GM19395 (cell line): Measurements from ENCODE around the gene FILIP1.
"Not testable (repeated sequence)": the region's sequence is repeated elsewhere in the genome, so short reads cannot be mapped to it uniquely, and the experiment has no call there.

ENCODE experiments used
- ATAC-seq: cut with Tn5 transposase; IDR thresholded peaks from one replicate; pipeline ENCODE4 v1.9.1; 2021; ENCODE audit warnings: mild to moderate bottlenecking, moderate library complexity; ENCODE audit not compliant: unreplicated experiment

Gene FILIP1

DNA sequence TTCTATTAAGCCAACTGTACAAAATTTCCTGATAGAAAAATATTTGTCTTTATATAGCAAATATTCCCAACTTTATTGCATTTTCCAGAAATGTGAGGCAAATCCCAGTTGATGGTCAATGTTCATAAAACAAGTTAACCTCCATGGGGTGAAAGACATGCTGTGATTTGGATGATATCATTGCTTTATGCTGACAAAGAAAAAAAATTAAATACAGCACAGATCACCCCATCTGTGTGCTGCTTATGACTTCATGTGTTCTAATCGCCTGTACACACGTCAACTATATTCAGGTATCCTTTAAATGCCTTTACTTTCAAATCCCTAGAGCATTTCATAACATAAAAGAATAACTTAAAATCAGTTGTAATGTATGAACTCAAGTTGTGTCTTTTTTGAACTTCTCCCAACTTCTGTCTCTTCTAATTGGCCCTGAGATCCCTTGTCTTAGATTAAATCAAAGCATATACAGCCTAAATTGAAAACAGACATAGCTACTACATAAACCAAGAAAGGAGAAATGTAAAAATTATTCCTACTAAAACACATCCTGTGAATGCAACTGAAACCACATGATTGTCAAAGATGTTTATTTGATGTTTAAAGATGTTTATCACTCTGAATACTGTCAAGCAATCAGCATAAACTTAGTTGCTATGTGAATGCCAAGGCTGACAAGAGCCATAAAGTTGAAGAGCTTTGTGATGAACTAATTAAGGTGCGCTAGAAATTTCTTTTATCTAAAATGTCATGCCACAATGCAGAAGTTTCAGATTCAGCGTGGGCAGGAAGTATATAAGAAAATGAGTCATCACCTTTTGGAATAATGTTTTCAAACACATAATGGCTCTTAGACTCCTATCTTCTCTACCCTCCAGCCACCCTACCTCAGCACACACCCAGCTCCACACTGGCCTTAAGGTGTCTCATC, 68.7 kb downstream of the FILIP1 start:
- ATAC-seq, result no peak

DNA sequence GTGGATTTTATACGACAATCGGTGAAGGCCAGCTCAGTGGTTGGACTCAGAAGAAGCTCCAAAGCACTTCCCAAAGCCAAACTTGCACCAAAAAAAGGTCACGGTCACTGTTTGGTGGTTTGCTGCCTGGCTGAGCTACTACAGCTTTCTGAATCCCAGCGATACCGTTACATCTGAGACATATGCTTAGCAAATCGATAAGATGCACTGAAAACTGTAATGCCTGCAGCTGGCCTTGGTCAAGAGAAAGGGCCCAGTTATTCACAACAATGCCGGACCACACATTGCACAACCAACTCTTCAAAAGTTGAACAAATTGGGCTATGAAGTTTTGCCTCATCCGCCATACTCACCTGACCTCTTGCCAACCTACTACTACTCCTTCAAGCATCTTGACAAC, 70.2 kb downstream of the FILIP1 start:
- ATAC-seq, result no peak

DNA sequence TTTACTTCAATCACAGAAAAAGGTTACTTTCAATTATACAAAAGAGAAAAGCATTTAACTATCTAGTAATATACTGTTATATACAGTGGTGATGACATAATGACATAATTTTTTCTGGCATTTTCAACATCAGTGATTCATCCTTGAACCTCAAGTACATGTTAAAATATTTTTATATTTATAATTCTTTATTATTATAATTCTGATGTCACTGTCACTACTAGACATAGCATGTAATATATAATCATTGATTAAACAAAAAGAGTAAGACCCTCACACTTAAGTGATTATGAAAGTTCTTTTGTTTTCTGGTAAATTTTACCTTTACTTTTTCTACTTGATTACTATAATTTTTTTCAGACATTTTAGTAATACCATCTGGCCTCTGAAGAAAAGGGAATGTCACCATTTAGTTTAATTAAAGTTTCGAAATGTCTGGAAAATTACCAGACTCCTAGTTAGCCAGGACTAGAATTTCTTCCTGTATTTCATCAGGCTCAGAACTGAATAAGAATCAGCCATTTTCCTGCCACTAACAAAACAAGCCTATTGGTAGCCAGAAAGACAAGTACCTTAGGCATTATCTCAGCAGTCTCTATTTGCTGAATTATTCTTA, 71.5 kb downstream of the FILIP1 start:
- no peak for ATAC-seq

DNA sequence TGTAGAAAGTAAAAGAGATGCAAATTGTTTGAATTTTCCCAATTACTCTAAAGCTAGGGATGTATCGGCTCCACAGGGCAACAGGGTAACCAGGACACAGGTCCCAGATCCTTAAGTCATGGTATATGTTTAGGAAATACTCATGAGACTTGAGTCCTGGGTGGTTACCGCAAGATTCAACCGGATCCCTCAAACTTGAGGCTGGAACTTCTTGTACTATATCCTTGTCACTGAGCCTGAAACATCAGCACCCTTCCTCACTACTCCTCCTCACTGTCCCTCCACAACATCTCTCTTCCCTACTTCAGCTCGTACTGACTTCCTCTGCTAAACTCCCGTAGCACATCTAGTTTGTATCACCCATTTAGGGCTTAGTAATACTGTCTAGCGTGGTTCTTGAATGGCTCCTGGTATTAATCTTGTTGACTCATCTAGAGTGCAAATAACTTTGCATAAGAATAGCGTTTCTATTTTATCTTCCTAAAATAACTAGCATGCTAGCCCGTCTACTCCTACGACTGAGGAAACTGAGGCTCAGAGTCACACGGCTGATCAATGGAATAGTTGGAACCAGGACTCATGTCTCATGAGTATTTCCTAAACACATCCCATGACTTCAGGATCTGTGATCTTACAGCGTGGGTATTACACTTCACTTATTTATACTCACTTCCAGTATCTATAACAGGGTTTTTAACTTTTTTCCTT, 72.1 kb downstream of the FILIP1 start:
- no peak for ATAC-seq

DNA sequence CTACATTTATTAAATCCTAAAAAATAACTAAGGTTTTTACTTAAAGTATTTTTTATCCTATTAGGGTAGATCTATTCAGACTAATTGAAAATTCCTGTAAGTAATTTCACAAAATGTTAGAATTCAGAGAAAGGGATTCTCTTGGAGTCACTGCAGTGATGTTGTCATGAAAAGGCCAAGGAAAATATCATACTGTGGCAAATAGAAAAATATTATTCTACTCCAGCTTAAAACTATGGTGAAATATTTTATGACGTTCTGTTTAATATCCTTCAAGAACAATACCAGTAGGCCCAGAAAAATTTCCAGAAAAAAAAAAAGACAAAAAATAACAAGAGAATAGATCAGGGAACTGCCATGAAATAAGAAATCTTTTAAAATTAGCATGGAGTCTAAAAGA, 73.6 kb downstream of the FILIP1 start:
- ATAC-seq, result no peak

DNA sequence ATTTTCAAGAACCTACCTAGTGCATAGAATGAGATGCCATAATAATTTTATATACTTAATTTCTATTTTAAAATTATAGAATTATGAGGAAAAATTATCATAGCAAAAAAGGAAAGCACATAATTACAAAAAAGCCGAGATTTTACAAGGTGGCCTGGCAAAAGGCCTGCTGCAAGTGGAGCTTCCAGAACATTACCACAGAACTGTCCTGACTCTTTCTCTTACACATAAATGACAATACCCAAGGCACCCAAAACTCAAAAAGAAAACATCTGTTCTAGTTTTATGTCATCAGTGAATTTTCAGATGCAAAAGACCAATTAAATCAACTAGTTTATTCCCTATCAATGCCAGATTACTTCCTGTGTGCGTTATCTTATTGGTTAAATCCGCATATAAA, 74.2 kb downstream of the FILIP1 start:
- ATAC-seq, result no peak

DNA sequence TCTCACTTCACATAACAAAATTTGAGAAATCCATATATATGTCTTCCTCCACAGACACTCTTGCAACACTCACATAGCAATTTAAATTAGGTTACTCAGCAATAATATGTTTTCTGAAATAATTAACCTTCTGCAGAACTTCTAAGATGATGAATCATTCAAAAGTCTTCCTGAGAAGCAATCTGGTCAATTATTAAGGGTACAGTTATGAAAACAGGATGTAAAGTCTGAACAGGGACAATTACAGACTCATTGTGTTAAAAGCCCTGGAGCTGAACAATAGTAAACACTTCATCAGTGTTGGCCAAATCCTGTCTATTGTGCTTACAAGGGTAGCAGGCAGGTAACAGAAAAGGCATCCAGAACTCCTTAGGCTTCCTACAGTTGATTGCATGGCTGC, 75.4 kb downstream of the FILIP1 start:
- peak; percentile 85 for ATAC-seq

DNA sequence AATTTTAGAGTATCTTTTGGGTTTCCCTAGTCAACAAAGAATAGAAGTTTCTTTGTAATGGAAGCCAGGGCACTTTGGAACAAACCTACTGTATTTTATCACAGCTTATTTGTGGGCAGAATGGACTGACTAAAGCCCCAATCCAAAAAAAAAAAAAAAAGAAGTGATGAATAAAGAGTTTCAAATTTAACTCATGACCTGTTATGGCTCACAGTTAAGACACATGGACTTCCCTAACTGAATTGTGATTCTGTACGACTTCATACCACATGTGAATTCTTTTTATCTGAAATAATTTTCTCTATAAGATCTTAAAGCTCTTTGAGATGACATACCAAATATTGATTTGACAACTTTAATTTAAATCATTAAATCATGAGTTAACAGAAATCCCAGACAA, 77.2 kb downstream of the FILIP1 start:
- ATAC-seq, result no peak

DNA sequence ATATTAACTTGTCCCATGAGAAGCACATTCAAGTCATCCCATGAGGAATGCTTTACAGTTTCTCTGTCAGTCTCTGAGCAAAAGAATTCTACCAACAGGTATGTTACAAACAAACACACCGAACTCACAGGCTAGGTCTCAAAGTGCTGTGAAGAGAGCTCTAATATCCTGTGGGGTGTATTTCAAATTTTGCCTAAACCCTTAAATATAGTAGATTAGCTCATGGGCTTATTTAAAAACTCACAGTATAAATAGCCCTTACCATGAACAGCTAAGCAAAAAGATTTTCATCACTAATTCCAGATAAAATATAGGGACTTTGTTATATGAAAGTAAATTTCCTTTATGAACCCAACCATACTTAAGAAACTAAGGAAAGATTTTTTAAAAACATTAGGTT, 77.8 kb downstream of the FILIP1 start:
- ATAC-seq, result no peak

DNA sequence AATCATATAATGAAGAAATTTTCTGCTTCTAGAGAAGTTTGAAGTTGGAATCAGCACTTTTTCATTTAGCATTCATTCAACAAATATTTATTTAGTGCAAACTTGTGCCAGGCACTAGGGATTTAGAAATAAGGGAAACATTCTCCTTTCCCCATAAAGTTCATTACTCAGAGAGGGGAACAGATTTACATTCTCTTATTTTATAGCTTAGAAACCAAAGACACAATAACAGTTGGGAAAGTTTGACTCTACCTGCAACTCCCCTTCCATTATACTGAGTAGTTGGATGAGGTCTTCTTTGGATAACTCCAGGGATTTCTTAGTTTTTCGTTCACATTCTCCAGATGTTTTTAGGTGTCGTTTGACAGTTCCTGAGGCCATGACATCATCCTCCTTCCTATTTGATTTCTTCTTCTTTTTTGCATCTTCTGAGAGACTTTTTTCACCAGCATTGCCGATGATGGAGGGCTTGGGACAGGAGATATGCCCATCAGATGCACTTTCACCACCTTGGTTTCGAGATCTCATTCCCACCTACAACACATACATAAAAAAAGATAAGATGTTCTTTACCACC, 79.1 kb downstream of the FILIP1 start:
- no peak for ATAC-seq

DNA sequence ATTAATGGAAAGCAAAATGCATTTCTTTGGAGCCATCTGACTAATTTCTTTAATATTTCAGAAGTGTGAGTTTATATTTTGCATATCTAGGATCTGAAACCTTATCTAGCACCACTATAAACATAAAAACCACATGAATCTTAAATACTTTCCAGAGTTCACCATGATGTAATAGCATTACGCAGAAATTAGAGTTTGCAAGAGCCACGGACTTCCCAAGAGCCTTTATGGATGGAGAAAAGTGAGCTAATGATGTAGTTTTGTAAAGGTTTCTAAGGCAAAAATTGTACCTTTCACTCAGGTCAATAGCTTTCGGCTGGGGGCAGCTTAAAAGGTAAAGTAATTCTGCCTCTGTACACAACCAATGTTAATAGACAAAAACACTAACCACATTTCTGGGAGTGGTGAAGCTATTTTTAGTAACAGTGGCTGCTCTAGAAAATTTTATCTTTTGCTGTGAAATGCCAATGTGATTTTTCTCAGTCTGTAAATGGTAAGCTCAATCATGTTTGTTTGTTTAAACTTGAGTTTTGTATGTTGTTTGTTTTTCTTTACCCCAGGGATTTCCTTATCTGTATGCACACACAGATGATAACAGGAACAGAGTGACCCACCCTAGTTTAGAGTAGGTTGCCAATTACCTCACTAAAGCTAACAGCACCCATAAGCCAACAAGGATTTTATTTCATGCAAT, 80.5 kb downstream of the FILIP1 start:
- no peak for ATAC-seq

DNA sequence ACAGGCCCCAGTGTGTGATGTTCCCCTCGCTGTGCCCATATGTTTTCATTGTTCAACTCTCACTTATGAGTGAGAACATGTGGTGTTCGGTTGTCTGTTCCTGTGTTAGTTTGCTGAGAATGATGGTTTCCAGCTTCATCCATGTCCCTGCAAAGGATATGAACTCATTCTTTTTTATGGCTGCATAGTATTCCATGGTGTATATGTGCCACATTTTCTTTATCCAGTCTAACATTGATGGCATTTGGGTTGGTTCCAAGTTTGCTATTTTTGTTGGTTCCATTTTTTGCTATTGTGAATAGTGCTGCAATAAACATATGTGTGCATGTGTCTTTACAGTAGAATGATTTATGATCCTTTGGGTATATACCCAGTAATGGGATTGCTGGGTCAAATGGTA, 83.0 kb downstream of the FILIP1 start:
- ATAC-seq, result not testable (repeated sequence)

DNA sequence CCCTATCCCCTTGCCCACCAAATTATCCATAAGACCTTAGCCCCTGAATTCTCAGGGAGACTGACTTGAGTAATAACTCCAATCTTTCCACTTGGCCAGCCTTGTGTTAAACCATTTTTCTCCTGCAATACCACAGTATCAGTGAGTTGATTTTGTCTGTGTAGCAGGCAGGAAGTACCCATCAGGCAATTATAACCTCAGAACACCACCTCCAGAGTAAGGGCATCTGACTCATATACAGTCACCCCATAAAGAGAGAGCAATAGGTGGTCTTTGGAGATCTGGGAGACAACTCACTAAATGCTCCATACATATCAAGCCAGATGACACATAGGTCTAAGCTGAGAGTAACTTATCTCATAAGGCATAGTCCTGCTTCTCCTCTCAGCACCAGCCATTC, 83.7 kb downstream of the FILIP1 start:
- ATAC-seq, result no peak

DNA sequence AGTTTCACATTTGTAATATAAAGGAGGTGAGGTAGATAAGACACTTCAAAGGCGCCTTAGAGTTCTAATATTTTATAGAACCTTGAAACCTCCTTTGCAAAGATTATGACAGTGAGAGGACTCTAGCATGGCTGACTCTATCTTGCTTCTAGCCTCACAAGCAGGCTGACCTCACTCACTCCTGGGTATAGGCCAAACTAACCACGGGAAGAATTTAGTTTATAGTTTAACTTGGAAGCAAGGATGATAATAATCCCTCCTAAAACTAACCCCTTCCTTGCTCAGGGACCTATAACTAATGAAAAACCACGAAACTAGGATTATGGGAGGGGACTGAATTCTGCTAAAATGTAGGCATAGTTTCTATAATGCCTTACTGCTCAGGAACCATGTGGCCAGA, 84.3 kb downstream of the FILIP1 start:
- ATAC-seq, result no peak

DNA sequence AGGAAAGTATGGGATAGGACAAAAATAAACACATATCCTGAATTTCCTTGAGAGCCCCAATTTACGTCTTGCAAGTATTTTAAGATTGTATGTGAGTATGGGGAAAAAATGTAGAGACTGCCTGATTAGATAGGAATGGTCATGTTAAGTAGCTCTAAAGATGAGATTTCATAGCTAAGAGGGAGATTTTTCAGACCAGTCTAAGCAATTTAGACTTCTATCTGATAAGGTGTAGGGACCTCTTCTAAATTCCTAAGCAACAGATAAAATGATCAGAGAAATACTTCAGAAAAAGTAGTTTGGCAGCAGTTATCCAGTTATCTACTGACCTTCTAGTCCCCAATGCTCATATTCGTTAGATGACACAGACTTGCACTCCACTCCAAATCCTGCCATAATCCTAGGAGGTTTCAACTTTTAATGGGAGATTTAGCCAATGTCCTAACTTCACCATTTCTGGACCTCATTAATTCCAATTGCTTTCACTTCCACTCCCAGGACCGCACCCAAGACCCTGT, 90.0 kb downstream of the FILIP1 start:
- ATAC-seq, result no peak

DNA sequence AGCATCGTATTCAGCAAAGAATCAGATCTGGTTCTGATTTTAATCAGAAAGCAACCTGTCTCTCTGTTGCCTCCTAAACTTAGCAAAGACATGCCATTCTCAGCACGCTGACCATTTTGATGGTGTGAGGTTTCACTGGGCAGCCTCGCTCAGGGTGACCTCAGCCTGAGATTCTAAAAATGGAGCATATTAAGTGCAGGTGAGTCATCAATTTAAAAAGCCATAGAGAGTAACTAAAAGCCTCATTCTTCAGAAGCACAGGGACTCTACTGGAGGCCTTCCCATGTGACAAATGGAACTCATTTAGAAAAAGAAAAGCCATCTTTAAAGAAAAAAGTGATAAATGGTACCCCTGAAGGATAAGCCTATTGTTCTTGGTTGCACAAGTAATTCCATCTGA, 91.3 kb downstream of the FILIP1 start:
- ATAC-seq, result no peak

DNA sequence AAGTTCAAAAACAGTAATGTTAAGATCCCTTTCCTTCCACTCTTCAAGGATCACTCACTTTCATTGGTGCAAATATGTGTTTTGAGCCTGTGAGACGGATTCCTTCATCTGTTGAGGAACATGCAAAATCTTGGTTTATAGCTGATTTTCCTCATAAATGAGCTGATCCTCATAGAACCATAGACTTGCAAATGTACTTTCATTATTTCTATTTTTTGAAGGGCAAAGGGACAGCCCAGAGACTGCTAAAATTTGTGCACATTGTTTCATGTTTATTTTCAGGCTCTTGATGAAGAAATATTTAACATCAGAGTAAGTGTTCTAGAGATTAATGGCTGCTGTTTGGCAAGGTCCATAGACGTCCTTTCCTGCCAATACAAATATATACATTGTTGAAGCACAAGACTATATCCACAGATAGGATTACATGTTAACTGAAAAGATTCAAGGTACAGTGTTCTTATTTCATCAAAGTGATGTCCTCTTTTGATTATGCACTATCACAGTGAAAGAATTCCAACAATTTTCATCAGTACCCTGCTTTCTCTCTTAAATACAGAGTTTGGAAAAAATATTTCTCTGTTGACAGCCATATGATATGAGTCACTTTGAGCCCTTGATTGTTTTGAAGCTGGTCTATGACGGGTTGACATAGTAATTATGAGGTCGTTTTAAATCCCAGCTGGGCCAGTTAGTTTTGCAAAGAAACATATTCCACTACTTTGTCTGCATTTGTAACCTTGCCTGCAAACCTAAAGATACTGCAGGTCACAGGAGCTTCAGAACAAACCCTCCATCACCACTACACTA, 95.7 kb downstream of the FILIP1 start:
- no peak for ATAC-seq

DNA sequence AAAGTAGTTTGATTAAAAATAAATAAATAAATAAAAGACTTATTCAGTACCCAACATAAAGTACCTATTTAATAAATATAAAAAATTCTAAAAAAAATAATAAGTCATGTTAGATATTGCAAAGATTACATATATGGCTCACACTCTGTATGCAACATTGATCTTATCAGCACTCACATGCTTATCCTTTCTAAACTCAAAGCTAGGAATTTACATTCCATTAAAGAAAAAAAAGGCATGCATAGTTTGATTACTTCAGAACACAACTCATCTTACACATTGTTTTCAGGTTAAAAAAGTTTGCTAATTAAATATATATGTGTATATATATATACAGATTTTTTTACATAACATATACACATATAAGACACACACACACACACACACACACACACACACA, 96.4 kb downstream of the FILIP1 start:
- no peak for ATAC-seq

DNA sequence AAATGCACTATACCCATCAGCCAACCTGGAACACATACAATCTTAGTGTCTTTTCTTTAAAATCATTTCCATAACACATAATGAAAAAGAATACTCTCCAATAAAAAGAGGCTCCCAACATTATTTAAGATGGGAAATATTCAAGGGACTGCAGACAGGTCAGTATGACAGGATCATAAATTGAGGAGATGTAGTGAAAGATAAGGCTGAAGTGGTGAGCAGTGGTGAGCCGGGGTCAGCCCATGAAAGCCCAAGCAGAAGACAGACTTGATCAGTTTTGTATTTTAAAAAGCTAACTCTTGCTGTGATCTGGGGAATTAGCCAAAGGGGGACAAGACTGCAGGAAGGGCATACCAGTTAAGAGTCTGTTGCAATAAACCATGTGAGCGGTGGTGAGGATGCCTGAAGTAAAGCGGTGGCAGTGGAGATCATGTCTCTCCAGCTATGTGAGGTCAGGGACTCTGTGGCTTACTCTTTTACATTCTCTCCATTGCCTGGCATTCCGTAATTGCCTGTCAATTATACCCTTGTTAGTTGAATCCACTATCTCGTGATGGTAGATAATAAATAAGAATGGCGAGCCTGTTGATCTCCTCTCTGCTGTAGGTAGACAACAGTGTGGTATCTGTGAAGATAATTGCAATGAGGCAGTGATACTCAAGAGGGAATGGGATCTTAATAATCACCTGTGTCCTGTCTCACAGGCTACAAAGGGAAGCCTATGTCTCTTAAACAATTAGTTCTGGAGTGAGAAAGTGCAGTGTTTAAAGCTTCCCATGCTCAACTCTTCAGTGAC, 97.4 kb downstream of the FILIP1 start:
- no peak for ATAC-seq
